Vagina (tissue), 2 donors: ENCODE results near the gene TNS3. TPM values are rescaled to one million over a fixed set of nuclear protein-coding genes. Genes with fewer than 3 reads are reported as not detected.
"Not testable (repeated sequence)": the region's sequence is repeated elsewhere in the genome, so short reads cannot be mapped to it uniquely, and the experiment has no call there.

Source experiments
- DNase-seq, 2 donors: peaks; one replicate each; pipeline ENCODE4 v3.0.0-alpha.2; 2017; ENCODE audit errors: extremely low spot score in 2 of 2
- H3K27ac ChIP-seq: fragments of 200-600 bp; sonication (generic); one replicate; pipeline ENCODE4 v1.5.1; 2019
- H3K27me3 ChIP-seq: fragments of 200-600 bp; sonication (generic); one replicate; pipeline ENCODE4 v1.5.1; 2019
- H3K36me3 ChIP-seq, 2 donors: fragments of 200-600 bp; sonication (generic); one replicate each; pipeline ENCODE4 v1.5.1; 2017 to 2019
- H3K4me1 ChIP-seq: fragments of 200-600 bp; sonication (generic); one replicate; pipeline ENCODE4 v1.5.1; 2019
- H3K4me3 ChIP-seq, 2 donors: fragments of 200-600 bp; sonication (generic); 1 replicate in 1 of 2; 2 replicates in 1 of 2; pipeline ENCODE4 v1.5.1; 2016 to 2019
- H3K9me3 ChIP-seq: fragments of 200-600 bp; sonication (generic); one replicate; pipeline ENCODE4 v1.5.1; 2019
- POLR2A ChIP-seq, 2 donors: fragments of 450-650 bp; IDR thresholded peaks; one replicate each; pipeline ENCODE4 v1.6.1; 2017; ENCODE audit warnings: antibody characterized with exemption in 2 of 2, mild to moderate bottlenecking in 2 of 2, moderate library complexity in 2 of 2
- POLR2AphosphoS5 ChIP-seq, 2 donors: sonication (generic); formaldehyde crosslinking; IDR thresholded peaks; one replicate each; pipeline ENCODE4 v1.9.0; 2017; ENCODE audit warnings: antibody characterized with exemption in 2 of 2, mild to moderate bottlenecking in 2 of 2, low read depth in 1 of 2; ENCODE audit not compliant: insufficient read depth in 1 of 2
- intact Hi-C: fragments of 100-400 bp; cut with DNase I; formaldehyde crosslinking; loops from one replicate; pipeline ENCODE4 v1.15.1; 2023
- total RNA-seq: library from RNA; depleted of rRNA; stranded (reverse); fragments of >200 nt; gene quantifications from one replicate; pipeline ENCODE4 v1.2.3, GENCODE V29; 2016
- TF ChIP-seq, protein P1 (sequence below), 3 experiments: fragments of 450-650 bp in 2 of 3; fragments of 200-600 bp in 1 of 3; sonication (generic) in 1 of 3; IDR thresholded peaks; one replicate each; pipeline ENCODE4 v1.5.1; 2017 to 2019; ENCODE audit warnings: antibody characterized with exemption in 3 of 3, mild to moderate bottlenecking in 2 of 3, moderate library complexity in 2 of 3

The TNS3 gene
- total RNA-seq, 1 donor from 2014 or later = 36.8 TPM

- Histone ChIP-seq H3K9me3 (no peaks in the 10 kb centered on the region), H3K27ac (no peak overlapping the region), H3K4me1 (peaks cover 31% of the 10 kb centered on the region), H3K27me3 (no peaks in the 10 kb centered on the region), H3K4me3 (no peak overlapping the region), H3K36me3 (no peaks in the 10 kb centered on the region)
- intact Hi-C loops = no loop called here
- no peak for DNase-seq
- TF ChIP-seq POLR2A (IDR thresholded peaks at IDR 0.05) (no peak), POLR2AphosphoS5 (IDR thresholded peaks at IDR 0.05; ENCODE audit: insufficient read depth in 1 of 2, low read depth in 1 of 2) (no peak)
- TF ChIP-seq, protein P1, sequence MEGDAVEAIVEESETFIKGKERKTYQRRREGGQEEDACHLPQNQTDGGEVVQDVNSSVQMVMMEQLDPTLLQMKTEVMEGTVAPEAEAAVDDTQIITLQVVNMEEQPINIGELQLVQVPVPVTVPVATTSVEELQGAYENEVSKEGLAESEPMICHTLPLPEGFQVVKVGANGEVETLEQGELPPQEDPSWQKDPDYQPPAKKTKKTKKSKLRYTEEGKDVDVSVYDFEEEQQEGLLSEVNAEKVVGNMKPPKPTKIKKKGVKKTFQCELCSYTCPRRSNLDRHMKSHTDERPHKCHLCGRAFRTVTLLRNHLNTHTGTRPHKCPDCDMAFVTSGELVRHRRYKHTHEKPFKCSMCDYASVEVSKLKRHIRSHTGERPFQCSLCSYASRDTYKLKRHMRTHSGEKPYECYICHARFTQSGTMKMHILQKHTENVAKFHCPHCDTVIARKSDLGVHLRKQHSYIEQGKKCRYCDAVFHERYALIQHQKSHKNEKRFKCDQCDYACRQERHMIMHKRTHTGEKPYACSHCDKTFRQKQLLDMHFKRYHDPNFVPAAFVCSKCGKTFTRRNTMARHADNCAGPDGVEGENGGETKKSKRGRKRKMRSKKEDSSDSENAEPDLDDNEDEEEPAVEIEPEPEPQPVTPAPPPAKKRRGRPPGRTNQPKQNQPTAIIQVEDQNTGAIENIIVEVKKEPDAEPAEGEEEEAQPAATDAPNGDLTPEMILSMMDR (IDR thresholded peaks at IDR 0.05) = no peak
Observed at GRCh38 chr7:47605816-47606575, 24.1 kb upstream of the TNS3 start.

- H3K4me3 ChIP-seq = no peak overlapping the region
- no peaks in the 10 kb centered on the region for H3K9me3 ChIP-seq
- no peak for DNase-seq
- no peaks in the 10 kb centered on the region for H3K36me3 ChIP-seq
- peaks cover 36% of the 10 kb centered on the region for H3K4me1 ChIP-seq
- no peaks in the 10 kb centered on the region for H3K27me3 ChIP-seq
- H3K27ac ChIP-seq = no peak overlapping the region
- intact Hi-C loops = no loop called here
- TF ChIP-seq POLR2AphosphoS5 (IDR thresholded peaks at IDR 0.05; ENCODE audit: insufficient read depth in 1 of 2, low read depth in 1 of 2) (no peak), POLR2A (IDR thresholded peaks at IDR 0.05) (no peak)
- TF ChIP-seq, protein P1 (IDR thresholded peaks at IDR 0.05) = no peak
Observed at GRCh38 chr7:47604496-47604890, 22.6 kb upstream of the TNS3 start.

DNA sequence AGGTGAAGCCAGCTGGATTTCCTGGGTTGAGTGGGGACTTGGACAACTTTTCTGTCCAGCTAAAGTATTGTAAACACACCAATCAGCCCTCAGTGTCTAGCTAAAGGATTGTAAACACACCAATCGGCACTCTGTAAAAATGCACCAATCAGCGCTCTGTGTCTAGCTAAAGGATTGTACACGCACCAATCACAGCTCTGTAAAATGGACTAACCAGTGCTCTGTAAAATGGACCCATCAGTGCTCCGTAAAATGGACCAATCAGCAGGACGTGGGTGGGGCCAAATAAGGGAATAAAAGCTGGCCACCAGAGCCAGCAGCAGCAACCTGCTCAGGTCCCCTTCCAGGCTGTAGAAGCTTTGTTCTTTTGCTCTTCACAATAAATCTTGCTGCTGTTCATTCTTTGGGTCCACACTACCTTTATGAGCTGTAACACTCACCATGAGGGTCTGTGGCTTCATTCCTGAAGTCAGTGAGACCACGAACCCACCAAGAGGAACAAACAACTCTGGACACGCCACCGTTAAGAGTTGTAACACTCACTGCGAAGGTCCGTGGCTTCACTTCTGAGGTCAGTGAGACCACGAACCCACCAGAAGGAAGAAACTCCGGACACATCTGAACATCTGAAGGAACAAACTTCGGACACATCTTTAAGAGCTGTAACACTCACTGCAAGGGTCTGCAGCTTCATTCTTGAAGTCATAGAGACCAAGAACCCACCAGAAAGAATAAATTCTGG lies 21.8 kb upstream of the TNS3 start:
- intact Hi-C loops, H3K9me3 ChIP-seq, H3K36me3 ChIP-seq, H3K4me3 ChIP-seq, H3K27ac ChIP-seq, DNase-seq, H3K27me3 ChIP-seq: not testable (repeated sequence)
- H3K4me1 ChIP-seq = peaks cover 36% of the 10 kb centered on the region

GRCh38 chr7:47602272-47603004 lies 20.5 kb upstream of the TNS3 start:
- H3K9me3 ChIP-seq = no peaks in the 10 kb centered on the region
- no peaks in the 10 kb centered on the region for H3K27me3 ChIP-seq
- no peak for DNase-seq
- peaks cover 36% of the 10 kb centered on the region for H3K4me1 ChIP-seq
- TF ChIP-seq POLR2A (IDR thresholded peaks at IDR 0.05) (no peak), POLR2AphosphoS5 (IDR thresholded peaks at IDR 0.05; ENCODE audit: insufficient read depth in 1 of 2, low read depth in 1 of 2) (no peak)
- TF ChIP-seq, protein P1 (IDR thresholded peaks at IDR 0.05) = no peak
- H3K27ac ChIP-seq = no peak overlapping the region
- intact Hi-C loops = no loop called here
- no peak overlapping the region for H3K4me3 ChIP-seq
- no peaks in the 10 kb centered on the region for H3K36me3 ChIP-seq

- intact Hi-C loops = no loop called here
- peaks cover 36% of the 10 kb centered on the region for H3K4me1 ChIP-seq
Observed at GRCh38 chr7:47601881-47602249, 20.0 kb upstream of the TNS3 start.

More at GRCh38 chr7:47601881-47602249, 20.0 kb upstream of the TNS3 start:
- Histone ChIP-seq H3K4me3 (no peak overlapping the region), H3K9me3 (peaks cover 4% of the 10 kb centered on the region), H3K27me3 (no peaks in the 10 kb centered on the region), H3K27ac (no peak overlapping the region), H3K36me3 (no peaks in the 10 kb centered on the region)
- TF ChIP-seq, protein P1 (IDR thresholded peaks at IDR 0.05) = no peak
- TF ChIP-seq POLR2AphosphoS5 (IDR thresholded peaks at IDR 0.05; ENCODE audit: insufficient read depth in 1 of 2, low read depth in 1 of 2) = no peak
- TF ChIP-seq POLR2A (IDR thresholded peaks at IDR 0.05) = no peak
- DNase-seq = no peak
